ENCODE results near the gene S100P. TPM values are rescaled to one million over a fixed set of nuclear protein-coding genes. Genes with fewer than 3 reads are reported as not detected.

The S100P gene
- total RNA-seq, 4 donors from 2014 or later, result 1.5 to 3.3 TPM; not detected in 2

- no peak for TF ChIP-seq POLR2A (IDR thresholded peaks at IDR 0.05)
- TF ChIP-seq CTCF (IDR thresholded peaks at IDR 0.05), result no peak
- H3K4me1 ChIP-seq, result peaks cover 0 to 10% (median 2%) of the 10 kb centered on the region in 4 donors
- no peaks in the 10 kb centered on the region for H3K27me3 ChIP-seq
- no peaks in the 10 kb centered on the region for H3K36me3 ChIP-seq
- no peak overlapping the region for H3K27ac ChIP-seq
- no peaks in the 10 kb centered on the region for H3K9me3 ChIP-seq
- no peak overlapping the region for H3K4me3 ChIP-seq
- no peak for DNase-seq
Observed at GRCh38 chr4:6686104-6686787, 7.4 kb upstream of the S100P start.

- TF ChIP-seq CTCF (IDR thresholded peaks at IDR 0.05), result no peak
- TF ChIP-seq POLR2A (IDR thresholded peaks at IDR 0.05), result no peak
- peak overlapping the region in 2 of 4 donors; percentile 27 to 40 for H3K4me3 ChIP-seq
- H3K27ac ChIP-seq, result peak overlapping the region; percentile 34 to 75 (median 66)
- no peaks in the 10 kb centered on the region for H3K9me3 ChIP-seq
- no peaks in the 10 kb centered on the region for H3K36me3 ChIP-seq
- peak in 1 of 3 donors; percentile 37 for DNase-seq
- H3K4me1 ChIP-seq, result peaks cover 0 to 10% (median 2%) of the 10 kb centered on the region in 4 donors
- H3K27me3 ChIP-seq, result no peaks in the 10 kb centered on the region
Observed at GRCh38 chr4:6687947-6688878, 5.5 kb upstream of the S100P start.

GRCh38 chr4:6688879-6689505 lies 4.7 kb upstream of the S100P start:
- DNase-seq, result peak; percentile 51 to 84 (median 58)
- Histone ChIP-seq H3K36me3 (no peaks in the 10 kb centered on the region), H3K9me3 (no peaks in the 10 kb centered on the region), H3K4me3 (peak overlapping the region in 3 of 4 donors; percentile 6 to 40 (median 27)), H3K27ac (peak overlapping the region; percentile 34 to 75 (median 66)), H3K4me1 (peaks cover 0 to 15% (median 2%) of the 10 kb centered on the region in 4 donors), H3K27me3 (no peaks in the 10 kb centered on the region)
- TF ChIP-seq POLR2A (IDR thresholded peaks at IDR 0.05) (no peak), CTCF (IDR thresholded peaks at IDR 0.05) (no peak)

- Histone ChIP-seq H3K36me3 (no peaks in the 10 kb centered on the region), H3K27ac (peak overlapping the region; percentile 34 to 75 (median 66)), H3K27me3 (no peaks in the 10 kb centered on the region), H3K9me3 (no peaks in the 10 kb centered on the region), H3K4me3 (peak overlapping the region in 3 of 4 donors; percentile 6 to 40 (median 27)), H3K4me1 (peaks cover 0 to 18% (median 2%) of the 10 kb centered on the region in 4 donors)
- TF ChIP-seq POLR2A (IDR thresholded peaks at IDR 0.05) (no peak), CTCF (IDR thresholded peaks at IDR 0.05) (no peak)
- DNase-seq, result peak in 1 of 3 donors; percentile 50
Observed at GRCh38 chr4:6689506-6689960, 4.1 kb upstream of the S100P start.

GRCh38 chr4:6692379-6692778 lies 1.3 kb upstream of the S100P start:
- Histone ChIP-seq H3K4me1 (peaks cover 0 to 39% (median 6%) of the 10 kb centered on the region in 4 donors), H3K27ac (no peak overlapping the region)
- TF ChIP-seq POLR2A (IDR thresholded peaks at IDR 0.05) (no peak), CTCF (IDR thresholded peaks at IDR 0.05) (no peak)

More at GRCh38 chr4:6692379-6692778, 1.3 kb upstream of the S100P start:
- Histone ChIP-seq H3K4me3 (no peak overlapping the region), H3K9me3 (no peaks in the 10 kb centered on the region), H3K27me3 (no peaks in the 10 kb centered on the region), H3K36me3 (no peaks in the 10 kb centered on the region)
- no peak for DNase-seq
